ENCODE data around the gene RAG2. TPM values are rescaled to one million over a fixed set of nuclear protein-coding genes. Genes with fewer than 3 reads are reported as not detected.

RAG2 gene
- total and polyA plus RNA-seq, 2 of the 4 experiments (the other 2 are of a cell fraction): not detected

- CTCF ChIA-PET: no interaction called here
- POLR2A ChIA-PET (ENCODE audit: unreplicated experiment): no interaction called here
- no peak overlapping the region for H3K4ac ChIP-seq (ENCODE audit: low read depth, low read length)
- H2BK15ac ChIP-seq (ENCODE audit: low read depth, low read length): no peak overlapping the region
- DNase-seq (no peak), ATAC-seq (ENCODE audit: low read depth) (no peak)
- dilution Hi-C loops (cut with HindIII; ENCODE audit: low sequenced_read_pairs, unreplicated experiment): no loop called here
- TF ChIP-seq ELK1 (IDR thresholded peaks at IDR 0.05; ENCODE audit: borderline replicate concordance, low read depth, low read length) (no peak), CTCF (conservative IDR thresholded peaks at IDR 0.05; ENCODE audit: low read depth, low read length) (no peak), SMC3 (IDR thresholded peaks at IDR 0.05; ENCODE audit: low read depth, low read length) (no peak), MXI1 (IDR thresholded peaks at IDR 0.05; ENCODE audit: borderline replicate concordance, low read depth, low read length) (no peak), CEBPB (IDR thresholded peaks at IDR 0.05; ENCODE audit: low read depth, low read length) (no peak), NFE2L2 (IDR thresholded peaks at IDR 0.05; ENCODE audit: low read depth, low read length) (no peak), MAFK (IDR thresholded peaks at IDR 0.05; ENCODE audit: low read depth, low read length) (no peak), RCOR1 (IDR thresholded peaks at IDR 0.05; ENCODE audit: insufficient replicate concordance, low read length) (no peak), BHLHE40 (IDR thresholded peaks at IDR 0.05; ENCODE audit: low read depth, low read length) (no peak), RFX5 (IDR thresholded peaks at IDR 0.05; ENCODE audit: low read depth, low read length) (no peak), POLR2A (IDR thresholded peaks at IDR 0.05; ENCODE audit: low read depth, low read length) (no peak), RAD21 (IDR thresholded peaks at IDR 0.05; ENCODE audit: low read length) (no peak), USF2 (IDR thresholded peaks at IDR 0.05; ENCODE audit: low read depth, low read length) (no peak), CHD1 (IDR thresholded peaks at IDR 0.05; ENCODE audit: low read depth, low read length) (no peak), MAZ (IDR thresholded peaks at IDR 0.05; ENCODE audit: borderline replicate concordance, low read depth, low read length) (no peak), FOS (IDR thresholded peaks at IDR 0.05; ENCODE audit: low read depth, low read length) (no peak)
- H3K56ac ChIP-seq (ENCODE audit: extremely low read depth, insufficient read depth, low read length): no peak overlapping the region
- no peaks in the 10 kb centered on the region for H3K9me1 ChIP-seq (ENCODE audit: insufficient read depth, low read length)
- no peaks in the 10 kb centered on the region for H3K79me1 ChIP-seq (ENCODE audit: low read depth in 1 of 2, low read length in 2 of 2)
- no peak overlapping the region for H3K18ac ChIP-seq (ENCODE audit: low read depth, low read length)
- H3K23ac ChIP-seq (ENCODE audit: low read depth, low read length): no peak overlapping the region
- in situ Hi-C loops (cut with MboI; ENCODE audit: low sequenced_read_pairs): no loop called here
- no peaks in the 10 kb centered on the region for H3K9me3 ChIP-seq (ENCODE audit: control insufficient read depth, insufficient read depth, low read length)
- no peak overlapping the region for H3K4me2 ChIP-seq (ENCODE audit: low read depth, low read length)
- H3K27ac ChIP-seq (ENCODE audit: insufficient read depth, low read length): no peak overlapping the region
- no peak overlapping the region for H4K91ac ChIP-seq (ENCODE audit: insufficient read depth, low read depth, low read length)
- intact Hi-C loops (cut with micrococcal nuclease): no loop called here
- H2AFZ ChIP-seq (replicated peaks; ENCODE audit: low read length, poor library complexity): no peak overlapping the region
- no TSS peak for BruUV-seq (replicated peaks)
- no peak overlapping the region for H2BK120ac ChIP-seq (ENCODE audit: low read depth, low read length)
- no peaks in the 10 kb centered on the region for H3K27me3 ChIP-seq (ENCODE audit: control insufficient read depth, insufficient read depth, low read length)
- no peak overlapping the region for H3K9ac ChIP-seq (ENCODE audit: low read depth, low read length)
- H3K14ac ChIP-seq (replicated peaks; ENCODE audit: low read depth, low read length): no peak overlapping the region
- H4K8ac ChIP-seq (ENCODE audit: low read depth in 2 of 2, low read length in 2 of 2): no peak overlapping the region
- no peak overlapping the region for H2BK5ac ChIP-seq (ENCODE audit: low read depth, low read length, poor library complexity, severe bottlenecking)
- H3K4me1 ChIP-seq (ENCODE audit: control insufficient read depth, insufficient read depth, low read length): no peaks in the 10 kb centered on the region
- WGBS, 2 experiments (ENCODE audit: extremely low coverage in 2 of 2, insufficient read length in 1 of 2): 100% methylated on average over 2 of the region's 2 CpGs; no CpG with 5 or more reads in 1 of the 2 experiments
- H3K36me3 ChIP-seq (ENCODE audit: control insufficient read depth, insufficient read depth, low read length): no peaks in the 10 kb centered on the region
- H2BK20ac ChIP-seq (ENCODE audit: low read depth, low read length): no peak overlapping the region
- no peaks in the 10 kb centered on the region for H4K20me1 ChIP-seq (ENCODE audit: insufficient read depth, low read length)
- no peak overlapping the region for H3K4me3 ChIP-seq (ENCODE audit: insufficient read depth, low read depth, low read length)
- H4K5ac ChIP-seq (ENCODE audit: low read depth, low read length): no peak overlapping the region
- H2AK5ac ChIP-seq (ENCODE audit: low read depth, low read length): no peak overlapping the region
- H2AK9ac ChIP-seq (replicated peaks; ENCODE audit: low read depth, low read length, poor library complexity): no peak overlapping the region
Measured at GRCh38 chr11:36601155-36601554, 3.1 kb upstream of the RAG2 start.
